AG04450 (cell line): ENCODE measurements around the gene ZNF474. TPM values are rescaled to one million over a fixed set of nuclear protein-coding genes. Genes with fewer than 3 reads are reported as not detected.

Experiments used
- CTCF ChIA-PET: fragments of 300-600, 350-600 bp; formaldehyde crosslinking; extraction: SDS; loops from one replicate; lab custom pipeline; 2022; ENCODE audit warnings: antibody characterized with exemption, inconsistent platforms; lab: Charles Lee
- POLR2A ChIA-PET: fragments of 350-600 bp; formaldehyde crosslinking; extraction: SDS; loops from one replicate; lab custom pipeline; 2021; ENCODE audit warnings: antibody characterized with exemption, inconsistent platforms; lab: Yijun Ruan, JAX
- DNase-seq: peaks from one replicate; pipeline ENCODE4 v3.0.0-alpha.2; 2011; ENCODE audit warnings: low read depth, low spot score
- H3K27ac ChIP-seq: one replicate; pipeline ENCODE4 v1.5.1; 2012; ENCODE audit warnings: low read depth, low read length, control low read depth
- H3K27me3 ChIP-seq: one replicate; pipeline ENCODE4 v1.6.0; 2012; ENCODE audit warnings: low read length; ENCODE audit not compliant: control insufficient read depth, insufficient read depth
- H3K4me3 ChIP-seq: 2 replicates; pipeline ENCODE4 v1.5.1; 2011; ENCODE audit warnings: mild to moderate bottlenecking, low read depth, low read length, control low read depth
- H3K9me3 ChIP-seq: 2 replicates; pipeline ENCODE4 v1.5.1; 2012; ENCODE audit warnings: low read length; ENCODE audit not compliant: control insufficient read depth, insufficient read depth
- CTCF ChIP-seq: IDR thresholded peaks from 2 replicates; pipeline ENCODE4 v1.5.1; 2011; ENCODE audit warnings: low read depth, low read length, control low read depth, inconsistent platforms
- polyA plus RNA-seq: library from polyadenylated mRNA; depleted of rRNA; stranded (reverse); fragments of >200 nt; gene quantifications from 2 replicates; pipeline ENCODE4 v1.2.3, GENCODE V29; 2011

ZNF474 gene
- polyA plus RNA-seq, 1 experiment: 0.37 TPM

GRCh38 chr5:122120957-122121356 is 8.4 kb upstream of the ZNF474 start:
- CTCF ChIA-PET: interaction anchor here (1.0 to 2.4 kb wide), 4 partner anchors 12 to 152 kb away, joined by 3 to 8 read pairs (median 4); no protein-coding TSS in a partner anchor
- Histone ChIP-seq H3K27me3 (no peaks in the 10 kb centered on the region), H3K27ac (no peak overlapping the region), H3K4me3 (no peak overlapping the region), H3K9me3 (no peaks in the 10 kb centered on the region)
- no peak for DNase-seq
- POLR2A ChIA-PET: no interaction called here
- no peak for TF ChIP-seq CTCF

- Histone ChIP-seq H3K9me3 (no peaks in the 10 kb centered on the region), H3K27me3 (no peaks in the 10 kb centered on the region), H3K27ac (no peak overlapping the region), H3K4me3 (no peak overlapping the region)
- ChIA-PET POLR2A (no interaction called here), CTCF (interaction anchor here (1.0 to 2.4 kb wide), 5 partner anchors 13 to 153 kb away, joined by 3 to 8 read pairs (median 3); no protein-coding TSS in a partner anchor)
- TF ChIP-seq CTCF: no peak
- DNase-seq: no peak
Observed at GRCh38 chr5:122121479-122122465, 7.6 kb upstream of the ZNF474 start.

- DNase-seq: no peak
- Histone ChIP-seq H3K27ac (no peak overlapping the region), H3K9me3 (no peaks in the 10 kb centered on the region), H3K27me3 (no peaks in the 10 kb centered on the region), H3K4me3 (no peak overlapping the region)
- CTCF ChIA-PET: interaction anchor here (1.0 kb wide), 1 partner anchor 49 kb away, joined by 3 read pairs; no protein-coding TSS in a partner anchor
- TF ChIP-seq CTCF: no peak
- POLR2A ChIA-PET: no interaction called here
Observed at GRCh38 chr5:122124766-122125165, 4.6 kb upstream of the ZNF474 start.

GRCh38 chr5:122126177-122126755 is 3.1 kb upstream of the ZNF474 start:
- TF ChIP-seq CTCF: no peak
- no peak overlapping the region for H3K27ac ChIP-seq
- peak; percentile 59 for DNase-seq
- no peaks in the 10 kb centered on the region for H3K27me3 ChIP-seq
- peak overlapping the region; percentile 51; the same call in 1 of the 2 replicates for H3K4me3 ChIP-seq
- ChIA-PET CTCF (interaction anchor here (1.0 to 3.4 kb wide), 10 partner anchors 8 to 163 kb away, joined by 3 to 37 read pairs (median 5); no protein-coding TSS in a partner anchor), POLR2A (interaction anchor here (0.6 to 1.8 kb wide), 6 partner anchors 23 to 157 kb away, joined by 3 to 10 read pairs (median 5); no protein-coding TSS in a partner anchor)
- H3K9me3 ChIP-seq: no peaks in the 10 kb centered on the region
